ENCODE results near the gene MAGED1. TPM values are rescaled to one million over a fixed set of nuclear protein-coding genes. Genes with fewer than 3 reads are reported as not detected.

The MAGED1 gene
- total RNA-seq, 2 experiments from 2014 or later = 60.1 to 63.0 TPM

- Mint-ChIP-seq H3K27ac (no peak overlapping the region), H3K4me3 (no peak overlapping the region), H3K4me1 (ENCODE audit: low read depth) (peaks cover 17% of the 10 kb centered on the region), H3K27me3 (no peaks in the 10 kb centered on the region), H3K9me3 (peaks cover 11% of the 10 kb centered on the region), H3K36me3 (ENCODE audit: low read depth) (peaks cover 54% of the 10 kb centered on the region)
- ATAC-seq = no peak
- POLR2A ChIA-PET = no interaction called here
- DNase-seq = no peak
- no peak for TF ChIP-seq CTCF (IDR thresholded peaks at IDR 0.05)
- intact Hi-C loops (cut with micrococcal nuclease) = no loop called here
- CTCF ChIA-PET = interaction anchor here (0.6 kb wide), 1 partner anchor 14 kb away, joined by 3 read pairs; no protein-coding TSS in a partner anchor
Measured at GRCh38 chrX:51852621-51853020, 40.8 kb upstream of the MAGED1 start.

GRCh38 chrX:51853251-51853650, 40.2 kb upstream of the MAGED1 start:
- ChIA-PET POLR2A (no interaction called here), CTCF (no interaction called here)
- Mint-ChIP-seq H3K4me1 (ENCODE audit: low read depth) (peaks cover 10% of the 10 kb centered on the region), H3K4me3 (no peak overlapping the region), H3K27me3 (no peaks in the 10 kb centered on the region), H3K9me3 (peaks cover 11% of the 10 kb centered on the region), H3K36me3 (ENCODE audit: low read depth) (peaks cover 54% of the 10 kb centered on the region), H3K27ac (no peak overlapping the region)
- DNase-seq = no peak
- no peak for ATAC-seq
- no peak for TF ChIP-seq CTCF (IDR thresholded peaks at IDR 0.05)
- intact Hi-C loops (cut with micrococcal nuclease) = no loop called here

GRCh38 chrX:51855698-51856097, 37.7 kb upstream of the MAGED1 start:
- no peak for TF ChIP-seq CTCF (IDR thresholded peaks at IDR 0.05)
- Mint-ChIP-seq H3K9me3 (peaks cover 11% of the 10 kb centered on the region), H3K27me3 (no peaks in the 10 kb centered on the region), H3K36me3 (ENCODE audit: low read depth) (peaks cover 58% of the 10 kb centered on the region), H3K4me1 (ENCODE audit: low read depth) (peaks cover 15% of the 10 kb centered on the region), H3K4me3 (no peak overlapping the region), H3K27ac (no peak overlapping the region)
- DNase-seq = no peak
- ChIA-PET POLR2A (no interaction called here), CTCF (no interaction called here)
- no peak for ATAC-seq
- intact Hi-C loops (cut with micrococcal nuclease) = no loop called here

- Mint-ChIP-seq H3K27ac (no peak overlapping the region), H3K4me1 (ENCODE audit: low read depth) (peaks cover 7% of the 10 kb centered on the region), H3K9me3 (peaks cover 11% of the 10 kb centered on the region), H3K36me3 (ENCODE audit: low read depth) (peaks cover 55% of the 10 kb centered on the region), H3K27me3 (no peaks in the 10 kb centered on the region), H3K4me3 (no peak overlapping the region)
- CTCF ChIA-PET = no interaction called here
- POLR2A ChIA-PET = no interaction called here
- no peak for TF ChIP-seq CTCF (IDR thresholded peaks at IDR 0.05)
- ATAC-seq = no peak
- intact Hi-C loops (cut with micrococcal nuclease) = no loop called here
- DNase-seq = no peak
Measured at GRCh38 chrX:51857159-51857733, 36.2 kb upstream of the MAGED1 start.

- Mint-ChIP-seq H3K4me1 (ENCODE audit: low read depth) (peaks cover 23% of the 10 kb centered on the region), H3K9me3 (peaks cover 15% of the 10 kb centered on the region), H3K4me3 (no peak overlapping the region), H3K36me3 (ENCODE audit: low read depth) (peaks cover 34% of the 10 kb centered on the region), H3K27ac (no peak overlapping the region), H3K27me3 (no peaks in the 10 kb centered on the region)
- CTCF ChIA-PET = interaction anchor here (1.0 to 1.1 kb wide), 2 partner anchors 11 to 217 kb away, joined by 3 to 4 read pairs; no protein-coding TSS in a partner anchor
- intact Hi-C loops (cut with micrococcal nuclease) = no loop called here
- POLR2A ChIA-PET = no interaction called here
- peak; percentile 2 for DNase-seq
- peak; percentile 35 for TF ChIP-seq CTCF (IDR thresholded peaks at IDR 0.05)
- no peak for ATAC-seq
Measured at GRCh38 chrX:51860679-51861078, 32.7 kb upstream of the MAGED1 start.

Measured in activated CD8-positive, alpha-beta T cell treated with anti-CD3 and anti-CD28 coated beads for 36 hours (primary cell).